Activated CD4-positive, alpha-beta T cell treated with anti-CD3 and anti-CD28 coated beads, Interleukin-2, amount 10 ng/mL, durations not matched to agents 7 days and 5 days (primary cell): ENCODE measurements around the gene CLDN15. TPM values are rescaled to one million over a fixed set of nuclear protein-coding genes. Genes with fewer than 3 reads are reported as not detected.

ENCODE experiments used
- CTCF ChIA-PET: fragments of 350-600 bp; sonication (Branson Sonifier 250); formaldehyde crosslinking; loops from one replicate; lab custom pipeline; 2021; ENCODE audit warnings: antibody characterized with exemption; lab: Charles Lee
- POLR2A ChIA-PET: fragments of 350-600 bp; sonication (Branson Sonifier 250); formaldehyde crosslinking; loops from one replicate; lab custom pipeline; 2021; ENCODE audit warnings: antibody characterized with exemption; lab: Charles Lee
- DNase-seq: peaks from one replicate; pipeline ENCODE4 v3.0.0-alpha.2; 2020
- H3K27ac Mint-ChIP-seq: one replicate; pipeline ENCODE4 v1.8.0; 2021; ENCODE audit warnings: mild to moderate bottlenecking, moderate library complexity, mixed read lengths
- H3K27me3 Mint-ChIP-seq: one replicate; pipeline ENCODE4 v1.8.0; 2021; ENCODE audit warnings: mixed read lengths
- H3K36me3 Mint-ChIP-seq: one replicate; pipeline ENCODE4 v1.8.0; 2021; ENCODE audit warnings: low read depth, mixed read lengths
- H3K4me1 Mint-ChIP-seq: one replicate; pipeline ENCODE4 v1.8.0; 2021; ENCODE audit warnings: mixed read lengths
- H3K4me3 Mint-ChIP-seq: one replicate; pipeline ENCODE4 v1.8.0; 2021; ENCODE audit warnings: mild to moderate bottlenecking, moderate library complexity, mixed read lengths
- H3K9me3 Mint-ChIP-seq: one replicate; pipeline ENCODE4 v1.8.0; 2021; ENCODE audit warnings: mixed read lengths
- total RNA-seq, 2 experiments: library from RNA; stranded (reverse); gene quantifications; one replicate each; pipeline ENCODE4 v1.2.3, GENCODE V29; 2021

CLDN15 gene
- total RNA-seq, 2 experiments from 2014 or later: 24.2 to 24.3 TPM

DNA sequence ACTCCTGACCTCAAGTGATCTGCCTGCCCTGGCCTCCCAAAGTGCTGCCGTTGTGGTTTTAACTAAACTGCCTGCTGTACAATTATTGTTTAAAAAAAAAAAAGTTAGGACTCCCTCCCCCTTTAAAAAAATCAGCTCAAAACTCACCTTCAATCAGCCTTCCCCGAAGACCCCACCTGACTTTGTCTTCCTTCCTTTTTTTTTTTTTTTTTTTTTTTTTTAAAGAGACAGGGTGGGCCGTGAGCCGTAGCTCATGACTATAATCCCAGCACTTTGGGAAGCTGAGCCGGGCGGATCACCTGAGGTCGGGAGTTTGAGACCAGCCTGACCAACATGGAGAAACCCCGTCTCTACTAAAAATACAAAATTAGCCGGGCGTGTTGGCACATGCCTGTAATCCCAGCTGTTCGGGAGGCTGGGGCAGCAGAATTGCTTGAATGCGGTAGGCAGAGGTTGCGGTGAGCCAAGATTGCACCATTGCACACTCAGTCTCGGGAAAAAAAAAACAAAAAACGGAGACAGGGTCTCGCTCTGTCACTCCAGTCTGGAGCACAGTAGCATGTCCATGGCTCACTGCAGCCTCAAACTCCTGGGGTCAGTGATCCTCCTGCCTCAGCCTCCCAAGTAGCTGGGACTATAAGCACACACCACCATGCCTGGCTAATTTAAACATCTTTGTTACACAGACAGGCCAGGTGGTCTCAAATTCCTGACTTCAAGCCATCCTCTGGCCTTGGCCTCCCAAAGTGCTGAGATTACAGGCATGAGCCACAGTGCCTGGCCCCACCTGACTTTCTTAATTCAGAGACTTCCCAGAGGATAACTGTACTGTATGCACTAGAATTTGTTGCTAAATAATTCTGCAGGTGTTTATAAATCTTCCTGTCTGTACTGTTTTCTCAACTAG, 4.1 kb upstream of the CLDN15 start:
- peaks cover 37% of the 10 kb centered on the region for H3K4me1 Mint-ChIP-seq
- DNase-seq: no peak
- no peak overlapping the region for H3K4me3 Mint-ChIP-seq
- H3K9me3 Mint-ChIP-seq: no peaks in the 10 kb centered on the region
- peak overlapping the region; percentile 36 for H3K27ac Mint-ChIP-seq
- peaks cover 15% of the 10 kb centered on the region for H3K36me3 Mint-ChIP-seq
- POLR2A ChIA-PET: no interaction called here
- no peaks in the 10 kb centered on the region for H3K27me3 Mint-ChIP-seq
- CTCF ChIA-PET: interaction anchor here (0.6 to 5.6 kb wide), 4 partner anchors 12 to 1103 kb away, joined by 3 to 33 read pairs (median 4); no protein-coding TSS in a partner anchor

DNA sequence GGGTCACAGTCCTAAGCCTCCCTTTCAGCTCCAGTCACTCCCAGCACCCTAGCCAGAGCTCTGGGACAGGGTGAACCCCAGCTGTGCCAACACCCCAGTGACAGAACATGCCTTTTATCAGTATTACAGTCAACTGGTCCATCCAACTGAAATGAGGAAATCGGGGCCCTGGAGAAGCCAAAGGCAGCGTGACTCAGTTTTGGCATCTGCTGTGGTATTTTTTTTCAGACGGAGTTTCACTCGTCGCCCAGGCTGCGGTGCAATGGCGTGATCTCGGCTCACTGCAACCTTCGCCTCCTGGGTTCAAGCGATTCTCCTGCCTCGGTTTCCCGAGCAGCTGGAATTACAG, 3.4 kb upstream of the CLDN15 start:
- Mint-ChIP-seq H3K4me1 (peaks cover 35% of the 10 kb centered on the region), H3K36me3 (peaks cover 15% of the 10 kb centered on the region), H3K4me3 (no peak overlapping the region), H3K27me3 (no peaks in the 10 kb centered on the region), H3K9me3 (no peaks in the 10 kb centered on the region), H3K27ac (peak overlapping the region; percentile 41)
- ChIA-PET CTCF (interaction anchor here (0.6 to 5.6 kb wide), 3 partner anchors 13 to 1102 kb away, joined by 4 to 33 read pairs (median 5); no protein-coding TSS in a partner anchor), POLR2A (no interaction called here)
- no peak for DNase-seq

DNA sequence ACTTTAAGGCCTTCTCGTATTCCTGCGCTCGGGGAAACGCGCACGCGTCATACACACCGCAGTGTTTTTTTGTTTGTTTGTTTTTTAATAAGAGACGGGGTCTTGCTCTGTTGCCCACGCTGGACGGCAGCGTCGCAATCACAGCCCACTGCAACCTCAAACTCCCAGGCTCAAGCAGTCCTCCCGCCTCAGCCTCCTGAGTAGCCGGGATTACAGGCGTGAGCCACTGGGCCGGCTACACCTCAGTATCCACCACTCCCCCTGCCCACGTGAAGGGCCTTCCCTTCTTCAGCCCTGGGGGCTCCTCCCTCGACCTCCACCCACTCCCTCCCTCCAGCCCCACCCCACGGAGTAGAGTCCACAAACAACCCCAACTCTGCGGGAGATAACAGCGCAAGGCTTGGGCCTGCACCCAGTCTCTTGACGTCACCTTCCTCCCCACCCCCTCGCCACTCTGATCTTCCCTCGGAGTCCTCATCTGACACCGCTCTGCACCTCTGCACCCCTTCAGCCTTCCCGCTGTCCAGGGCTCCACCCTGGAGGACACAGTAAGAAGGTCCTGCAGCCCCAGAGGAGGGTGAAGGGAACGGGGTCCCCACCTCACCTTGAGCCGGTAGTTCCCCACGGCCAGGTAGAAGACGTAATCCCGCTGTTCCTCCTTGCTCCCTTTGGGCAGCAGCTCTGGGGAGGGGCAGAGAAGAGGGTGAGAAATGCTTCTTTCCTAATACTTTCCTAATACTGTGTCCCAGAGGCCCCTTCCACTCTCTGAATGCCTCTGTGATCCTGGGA, 2.8 kb upstream of the CLDN15 start:
- no peak for DNase-seq
- ChIA-PET CTCF (interaction anchor here (5.6 kb wide), 1 partner anchor 14 kb away, joined by 33 read pairs; no protein-coding TSS in a partner anchor), POLR2A (no interaction called here)
- H3K36me3 Mint-ChIP-seq: peaks cover 10% of the 10 kb centered on the region
- H3K27me3 Mint-ChIP-seq: no peaks in the 10 kb centered on the region
- H3K4me1 Mint-ChIP-seq: peaks cover 29% of the 10 kb centered on the region
- H3K4me3 Mint-ChIP-seq: no peak overlapping the region
- peak overlapping the region; percentile 19 for H3K27ac Mint-ChIP-seq
- no peaks in the 10 kb centered on the region for H3K9me3 Mint-ChIP-seq

GRCh38 chr7:101239951-101240220, 2.3 kb upstream of the CLDN15 start:
- POLR2A ChIA-PET: no interaction called here
- peaks cover 7% of the 10 kb centered on the region for H3K36me3 Mint-ChIP-seq
- H3K4me1 Mint-ChIP-seq: peaks cover 25% of the 10 kb centered on the region
- no peak overlapping the region for H3K27ac Mint-ChIP-seq
- DNase-seq: no peak
- H3K9me3 Mint-ChIP-seq: no peaks in the 10 kb centered on the region
- H3K27me3 Mint-ChIP-seq: no peaks in the 10 kb centered on the region
- CTCF ChIA-PET: no interaction called here
- H3K4me3 Mint-ChIP-seq: no peak overlapping the region

DNA sequence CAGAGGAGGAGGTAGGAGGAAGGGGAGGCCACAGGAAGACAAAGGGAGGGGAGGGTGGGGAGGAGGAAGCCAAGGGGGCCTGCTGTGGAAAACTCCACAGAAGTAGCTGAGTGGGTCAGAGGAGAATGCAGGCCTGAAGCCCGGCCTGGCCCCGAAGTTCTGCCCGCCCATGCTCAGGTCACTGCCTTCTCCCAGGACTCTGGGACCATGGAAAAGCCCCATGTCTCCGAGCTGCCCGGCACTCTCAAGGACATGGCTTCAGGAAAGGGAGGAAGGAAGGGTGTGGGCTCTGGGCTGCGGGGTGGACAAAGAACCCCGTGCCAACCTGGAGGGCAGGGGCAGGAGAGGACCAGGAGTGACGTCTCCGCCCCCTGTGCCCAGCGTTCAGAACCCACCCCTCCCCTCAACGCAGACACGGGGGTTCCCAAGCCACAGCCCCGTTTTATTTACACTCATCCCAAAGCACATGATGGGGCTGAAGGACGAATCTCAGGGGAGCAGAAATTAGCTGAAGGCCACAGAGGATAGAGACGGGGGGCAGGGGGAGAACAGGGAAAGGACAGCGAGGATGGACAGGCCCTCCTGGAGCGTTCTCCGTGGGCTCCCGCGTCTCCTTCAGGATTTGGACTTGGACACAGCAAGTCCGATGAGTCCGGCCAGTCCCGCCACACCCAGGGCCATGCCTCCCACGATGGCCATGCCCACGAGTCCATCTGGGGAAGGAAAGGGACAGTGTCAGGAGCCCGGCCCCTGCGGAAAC, 1.8 kb upstream of the CLDN15 start:
- POLR2A ChIA-PET: no interaction called here

GRCh38 chr7:101238226-101239182, 902 bp upstream of the CLDN15 start:
- ChIA-PET POLR2A (no interaction called here), CTCF (interaction anchor here (1.0 to 2.0 kb wide), 5 partner anchors 10 to 94 kb away, joined by 3 to 7 read pairs (median 3); no protein-coding TSS in a partner anchor)
- no peak overlapping the region for H3K4me3 Mint-ChIP-seq
- H3K4me1 Mint-ChIP-seq: peaks cover 19% of the 10 kb centered on the region
- H3K27ac Mint-ChIP-seq: no peak overlapping the region
- H3K36me3 Mint-ChIP-seq: peaks cover 2% of the 10 kb centered on the region
- no peaks in the 10 kb centered on the region for H3K27me3 Mint-ChIP-seq
- no peak for DNase-seq
- no peaks in the 10 kb centered on the region for H3K9me3 Mint-ChIP-seq

More for the DNA sequence above, 1.8 kb upstream of the CLDN15 start:
- Mint-ChIP-seq H3K27ac (no peak overlapping the region), H3K36me3 (peaks cover 7% of the 10 kb centered on the region), H3K4me1 (peaks cover 25% of the 10 kb centered on the region), H3K4me3 (no peak overlapping the region), H3K9me3 (no peaks in the 10 kb centered on the region), H3K27me3 (no peaks in the 10 kb centered on the region)
- DNase-seq: no peak
- CTCF ChIA-PET: no interaction called here

- POLR2A ChIA-PET: interaction anchor here (0.6 kb wide), 1 partner anchor 148 kb away, joined by 3 read pairs; no protein-coding TSS in a partner anchor
These were observed 1.2 kb downstream of the CLDN15 start for GRCh38 chr7:101236292-101236835.

DNA sequence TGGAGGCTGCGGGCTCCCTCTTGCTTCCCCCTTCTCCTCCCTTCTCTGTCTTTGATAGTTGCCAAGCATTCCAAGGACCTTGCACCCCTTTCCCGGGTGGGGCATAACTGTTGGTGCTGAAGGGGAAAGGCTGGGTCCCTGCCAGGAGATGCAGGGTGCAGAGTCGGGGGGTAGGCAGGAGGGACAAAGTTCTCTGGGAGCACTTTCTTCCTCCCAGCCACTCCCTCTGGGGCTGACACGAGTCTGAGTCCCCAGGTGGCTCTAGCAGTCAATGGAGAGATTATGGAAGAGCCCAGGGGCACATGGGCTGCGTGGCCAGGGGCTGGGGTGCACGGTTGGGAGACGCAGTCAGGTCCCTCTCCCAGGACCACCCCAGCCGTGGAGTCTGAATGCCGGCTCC, 2.1 kb downstream of the CLDN15 start:
- POLR2A ChIA-PET: interaction anchor here (0.6 kb wide), 1 partner anchor 148 kb away, joined by 3 read pairs; no protein-coding TSS in a partner anchor
- H3K9me3 Mint-ChIP-seq: no peaks in the 10 kb centered on the region
- H3K27me3 Mint-ChIP-seq: no peaks in the 10 kb centered on the region
- peaks cover 8% of the 10 kb centered on the region for H3K4me1 Mint-ChIP-seq
- CTCF ChIA-PET: interaction anchor here (1.0 to 3.4 kb wide), 4 partner anchors 8 to 91 kb away, joined by 3 to 26 read pairs (median 7); partner anchors contain the start of genes FIS1 and ZNHIT1
- H3K4me3 Mint-ChIP-seq: no peak overlapping the region
- DNase-seq: no peak
- no peaks in the 10 kb centered on the region for H3K36me3 Mint-ChIP-seq
- H3K27ac Mint-ChIP-seq: no peak overlapping the region

More at GRCh38 chr7:101236292-101236835, 1.2 kb downstream of the CLDN15 start:
- Mint-ChIP-seq H3K27ac (no peak overlapping the region), H3K36me3 (no peaks in the 10 kb centered on the region), H3K4me3 (no peak overlapping the region), H3K27me3 (no peaks in the 10 kb centered on the region), H3K9me3 (no peaks in the 10 kb centered on the region), H3K4me1 (peaks cover 8% of the 10 kb centered on the region)
- CTCF ChIA-PET: interaction anchor here (1.1 to 1.5 kb wide), 3 partner anchors 15 to 92 kb away, joined by 3 to 6 read pairs (median 4); no protein-coding TSS in a partner anchor
- no peak for DNase-seq

GRCh38 chr7:101235050-101235449, 2.6 kb downstream of the CLDN15 start:
- DNase-seq: no peak
- Mint-ChIP-seq H3K27me3 (no peaks in the 10 kb centered on the region), H3K4me1 (peaks cover 9% of the 10 kb centered on the region), H3K4me3 (no peak overlapping the region), H3K27ac (no peak overlapping the region), H3K36me3 (no peaks in the 10 kb centered on the region), H3K9me3 (no peaks in the 10 kb centered on the region)
- ChIA-PET CTCF (interaction anchor here (0.6 to 3.4 kb wide), 5 partner anchors 9 to 91 kb away, joined by 3 to 26 read pairs (median 4); partner anchors contain the start of genes FIS1 and ZNHIT1), POLR2A (no interaction called here)

- CTCF ChIA-PET: interaction anchor here (0.6 to 3.4 kb wide), 5 partner anchors 9 to 90 kb away, joined by 3 to 26 read pairs (median 4); partner anchors contain the start of genes FIS1 and ZNHIT1
- H3K27me3 Mint-ChIP-seq: no peaks in the 10 kb centered on the region
- no peaks in the 10 kb centered on the region for H3K36me3 Mint-ChIP-seq
- no peak for DNase-seq
- H3K4me3 Mint-ChIP-seq: no peak overlapping the region
- peaks cover 9% of the 10 kb centered on the region for H3K4me1 Mint-ChIP-seq
- no peak overlapping the region for H3K27ac Mint-ChIP-seq
- POLR2A ChIA-PET: no interaction called here
- no peaks in the 10 kb centered on the region for H3K9me3 Mint-ChIP-seq
These were observed 3.0 kb downstream of the CLDN15 start for GRCh38 chr7:101234636-101235035.
